Tibial nerve (tissue), 4 donors: ENCODE measurements around the gene COASY.

Source experiments
- EP300 ChIP-seq, 2 donors: sonication (generic); formaldehyde crosslinking; IDR thresholded peaks; one replicate each; pipeline ENCODE4 v1.6.1; 2017; ENCODE audit warnings: antibody characterized with exemption in 2 of 2, mild to moderate bottlenecking in 1 of 2
- POLR2A ChIP-seq, 2 donors: fragments of 450-650 bp; IDR thresholded peaks; one replicate each; pipeline ENCODE4 v1.6.1; 2017; ENCODE audit warnings: antibody characterized with exemption in 2 of 2, mild to moderate bottlenecking in 2 of 2, moderate library complexity in 2 of 2
- TF ChIP-seq, protein P1 (sequence below), 5 experiments: fragments of 200-600 bp in 3 of 5; fragments of 450-650 bp in 2 of 5; sonication (generic) in 3 of 5; IDR thresholded peaks; one replicate each; pipeline ENCODE4 v1.5.1; 2016 to 2019; ENCODE audit warnings: antibody characterized with exemption in 5 of 5, mild to moderate bottlenecking in 3 of 5, moderate library complexity in 2 of 5

DNA sequence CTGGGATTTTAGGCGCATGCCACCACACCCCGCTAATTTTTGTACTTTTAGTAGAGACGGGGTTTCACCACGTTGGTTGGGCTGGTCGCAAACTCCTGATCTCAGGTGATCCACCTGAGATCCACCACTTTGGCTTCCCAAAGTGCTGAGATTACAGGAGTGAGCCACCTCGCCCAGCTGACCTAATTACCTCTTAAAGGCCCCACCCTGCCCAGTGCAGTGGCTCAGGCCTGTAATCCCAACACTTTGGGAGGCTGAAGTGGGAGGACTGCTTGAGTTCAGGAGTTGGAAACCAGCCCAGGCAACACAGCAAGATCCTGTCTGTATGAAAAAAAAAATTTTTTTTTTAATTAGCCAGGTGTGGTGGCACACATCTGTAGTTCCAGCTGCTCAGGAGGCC is 2.9 kb upstream of the COASY start:
- no peak for TF ChIP-seq POLR2A (IDR thresholded peaks at IDR 0.05)
- TF ChIP-seq, protein P1, sequence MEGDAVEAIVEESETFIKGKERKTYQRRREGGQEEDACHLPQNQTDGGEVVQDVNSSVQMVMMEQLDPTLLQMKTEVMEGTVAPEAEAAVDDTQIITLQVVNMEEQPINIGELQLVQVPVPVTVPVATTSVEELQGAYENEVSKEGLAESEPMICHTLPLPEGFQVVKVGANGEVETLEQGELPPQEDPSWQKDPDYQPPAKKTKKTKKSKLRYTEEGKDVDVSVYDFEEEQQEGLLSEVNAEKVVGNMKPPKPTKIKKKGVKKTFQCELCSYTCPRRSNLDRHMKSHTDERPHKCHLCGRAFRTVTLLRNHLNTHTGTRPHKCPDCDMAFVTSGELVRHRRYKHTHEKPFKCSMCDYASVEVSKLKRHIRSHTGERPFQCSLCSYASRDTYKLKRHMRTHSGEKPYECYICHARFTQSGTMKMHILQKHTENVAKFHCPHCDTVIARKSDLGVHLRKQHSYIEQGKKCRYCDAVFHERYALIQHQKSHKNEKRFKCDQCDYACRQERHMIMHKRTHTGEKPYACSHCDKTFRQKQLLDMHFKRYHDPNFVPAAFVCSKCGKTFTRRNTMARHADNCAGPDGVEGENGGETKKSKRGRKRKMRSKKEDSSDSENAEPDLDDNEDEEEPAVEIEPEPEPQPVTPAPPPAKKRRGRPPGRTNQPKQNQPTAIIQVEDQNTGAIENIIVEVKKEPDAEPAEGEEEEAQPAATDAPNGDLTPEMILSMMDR (IDR thresholded peaks at IDR 0.05), result no peak
- TF ChIP-seq EP300 (IDR thresholded peaks at IDR 0.05), result no peak
